Measurements from ENCODE around the gene GPX4. TPM values are rescaled to one million over a fixed set of nuclear protein-coding genes. Genes with fewer than 3 reads are reported as not detected.

The GPX4 gene
- total and polyA plus RNA-seq, 9 of the 15 experiments (the other 6 are each of a cell fraction or from before 2014, with no cell fraction given) = 61.4 to 661 (median 349) TPM

DNA sequence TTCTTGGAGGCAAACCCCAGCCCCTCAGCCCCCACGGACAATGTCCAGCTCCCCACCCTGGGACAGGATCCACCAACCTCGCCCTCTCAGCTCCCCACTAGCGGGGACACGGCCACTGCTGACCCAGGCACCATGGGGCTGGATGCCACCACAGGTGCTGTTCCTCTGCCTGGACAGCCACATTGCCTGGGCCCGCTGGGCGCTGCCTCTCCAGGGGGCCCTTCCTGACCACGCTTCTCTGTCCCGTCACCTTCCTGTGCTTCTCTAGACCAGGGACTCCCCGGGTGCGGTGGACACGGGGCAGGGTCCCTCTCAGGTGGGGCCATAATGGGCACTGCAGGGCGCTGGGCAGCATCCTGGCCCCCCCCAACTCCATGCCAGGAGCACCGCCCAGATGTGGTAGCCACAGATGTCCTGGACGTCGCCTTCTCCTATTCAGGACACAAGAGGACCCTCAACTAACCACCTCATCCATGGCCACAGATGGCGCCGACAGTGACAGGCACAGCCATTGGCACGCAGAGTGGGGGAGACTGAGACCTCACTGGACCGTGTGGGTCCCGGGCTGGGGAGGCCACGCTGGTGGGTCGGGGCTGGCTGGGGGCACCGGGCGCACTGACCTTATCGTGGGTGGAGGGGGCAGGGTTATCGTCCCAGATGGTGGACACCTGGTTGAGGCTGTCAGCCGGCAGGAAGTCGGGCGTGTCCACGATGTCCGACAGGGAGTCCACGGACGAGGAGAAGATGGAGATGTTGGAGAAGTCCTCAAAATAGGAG is 23.4 kb downstream of the GPX4 start (continued):
- TF ChIP-seq, protein P1, sequence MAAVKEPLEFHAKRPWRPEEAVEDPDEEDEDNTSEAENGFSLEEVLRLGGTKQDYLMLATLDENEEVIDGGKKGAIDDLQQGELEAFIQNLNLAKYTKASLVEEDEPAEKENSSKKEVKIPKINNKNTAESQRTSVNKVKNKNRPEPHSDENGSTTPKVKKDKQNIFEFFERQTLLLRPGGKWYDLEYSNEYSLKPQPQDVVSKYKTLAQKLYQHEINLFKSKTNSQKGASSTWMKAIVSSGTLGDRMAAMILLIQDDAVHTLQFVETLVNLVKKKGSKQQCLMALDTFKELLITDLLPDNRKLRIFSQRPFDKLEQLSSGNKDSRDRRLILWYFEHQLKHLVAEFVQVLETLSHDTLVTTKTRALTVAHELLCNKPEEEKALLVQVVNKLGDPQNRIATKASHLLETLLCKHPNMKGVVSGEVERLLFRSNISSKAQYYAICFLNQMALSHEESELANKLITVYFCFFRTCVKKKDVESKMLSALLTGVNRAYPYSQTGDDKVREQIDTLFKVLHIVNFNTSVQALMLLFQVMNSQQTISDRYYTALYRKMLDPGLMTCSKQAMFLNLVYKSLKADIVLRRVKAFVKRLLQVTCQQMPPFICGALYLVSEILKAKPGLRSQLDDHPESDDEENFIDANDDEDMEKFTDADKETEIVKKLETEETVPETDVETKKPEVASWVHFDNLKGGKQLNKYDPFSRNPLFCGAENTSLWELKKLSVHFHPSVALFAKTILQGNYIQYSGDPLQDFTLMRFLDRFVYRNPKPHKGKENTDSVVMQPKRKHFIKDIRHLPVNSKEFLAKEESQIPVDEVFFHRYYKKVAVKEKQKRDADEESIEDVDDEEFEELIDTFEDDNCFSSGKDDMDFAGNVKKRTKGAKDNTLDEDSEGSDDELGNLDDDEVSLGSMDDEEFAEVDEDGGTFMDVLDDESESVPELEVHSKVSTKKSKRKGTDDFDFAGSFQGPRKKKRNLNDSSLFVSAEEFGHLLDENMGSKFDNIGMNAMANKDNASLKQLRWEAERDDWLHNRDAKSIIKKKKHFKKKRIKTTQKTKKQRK (IDR thresholded peaks at IDR 0.05; ENCODE audit: borderline replicate concordance, low read depth, low read length) = no peak

DNA sequence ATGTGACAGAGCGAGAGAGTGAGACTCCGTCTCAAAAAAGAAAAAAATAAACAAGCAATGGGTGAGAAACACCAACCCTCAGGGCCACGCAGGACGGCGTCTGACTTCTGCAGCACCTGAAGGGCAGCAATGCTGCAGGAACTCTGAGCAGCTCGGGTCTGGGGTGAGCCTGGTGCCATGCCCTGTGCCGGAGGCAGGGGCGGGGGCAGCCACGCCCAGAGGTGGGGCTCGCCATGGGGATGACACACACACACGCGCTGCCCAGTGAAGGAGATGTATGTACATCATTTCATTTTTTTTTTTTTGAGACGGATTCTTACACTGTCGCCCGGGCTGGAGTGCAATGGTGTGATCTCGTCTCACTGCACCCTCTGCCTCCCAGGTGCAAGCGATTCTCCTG is 24.3 kb downstream of the GPX4 start:
- peaks cover 16% of the 10 kb centered on the region; the same call in 2 of the 3 replicates for H3K79me2 ChIP-seq (ENCODE audit: control insufficient read depth, insufficient read depth, low read length)
- H3K4me3 ChIP-seq = no peak overlapping the region
- ATAC-seq = no peak
- WGBS (ENCODE audit: insufficient coverage, low coverage, missing lambda C conversion rate) = 93% methylated on average over 14 of the region's 17 CpGs
- no peak overlapping the region for H3K27ac ChIP-seq (ENCODE audit: extremely low read depth, low read depth, low read length)
- H3K9me1 ChIP-seq (ENCODE audit: control insufficient read depth, insufficient read depth, low read length) = no peaks in the 10 kb centered on the region
- BruUV-seq (replicated peaks) = no TSS peak
- no peak for DNase-seq (ENCODE audit: extremely low read depth in 1 of 4, low spot score in 3 of 4)
- H4K20me1 ChIP-seq (replicated peaks; ENCODE audit: control insufficient read depth, insufficient read depth, low read length) = no peaks in the 10 kb centered on the region; the same call in 1 of the 2 replicates
- H3K4me1 ChIP-seq (replicated peaks in 1 of 2; ENCODE audit: control insufficient read depth in 2 of 2, insufficient read depth in 2 of 2, low read length in 2 of 2) = peaks cover 10 to 81% of the 10 kb centered on the region in 2 experiments
- H3K36me3 ChIP-seq (ENCODE audit: control insufficient read depth, insufficient read depth, low read length) = peaks cover 37% of the 10 kb centered on the region; the same call in 2 of the 3 replicates
- H2AFZ ChIP-seq (ENCODE audit: low read depth, low read length) = no peak overlapping the region
- FAIRE-seq = no peak
- intact Hi-C loops (cut with micrococcal nuclease) (no loop called here), in situ Hi-C loops (cut with MboI) (no loop called here)
- ChIA-PET POLR2A (no interaction called here), CTCF (ENCODE audit: low intra/inter-chr PET ratio) (no interaction called here)
- no peaks in the 10 kb centered on the region for H3K27me3 ChIP-seq (ENCODE audit: control insufficient read depth in 2 of 2, insufficient read depth in 2 of 2, low read length in 2 of 2)
- no peak overlapping the region for H3K4me2 ChIP-seq (ENCODE audit: insufficient read depth, low read length)
- no peak overlapping the region for H3K9ac ChIP-seq (ENCODE audit: insufficient read depth in 1 of 2, low read depth in 2 of 2, low read length in 2 of 2)
- H3K9me3 ChIP-seq (replicated peaks; ENCODE audit: control insufficient read depth, insufficient read depth, low read depth, low read length) = no peaks in the 10 kb centered on the region
- TF ChIP-seq RAD21 (CRISPR knock-in tag; conservative IDR thresholded peaks at IDR 0.05 in 1 of 2, IDR thresholded peaks at IDR 0.05 in 1 of 2) = no peak
- TF ChIP-seq, protein P2, sequence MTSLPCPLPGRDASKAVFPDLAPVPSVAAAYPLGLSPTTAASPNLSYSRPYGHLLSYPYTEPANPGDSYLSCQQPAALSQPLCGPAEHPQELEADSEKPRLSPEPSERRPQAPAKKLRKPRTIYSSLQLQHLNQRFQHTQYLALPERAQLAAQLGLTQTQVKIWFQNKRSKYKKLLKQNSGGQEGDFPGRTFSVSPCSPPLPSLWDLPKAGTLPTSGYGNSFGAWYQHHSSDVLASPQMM (CRISPR knock-in tag; IDR thresholded peaks at IDR 0.05) = no peak
- TF ChIP-seq, protein P3, sequence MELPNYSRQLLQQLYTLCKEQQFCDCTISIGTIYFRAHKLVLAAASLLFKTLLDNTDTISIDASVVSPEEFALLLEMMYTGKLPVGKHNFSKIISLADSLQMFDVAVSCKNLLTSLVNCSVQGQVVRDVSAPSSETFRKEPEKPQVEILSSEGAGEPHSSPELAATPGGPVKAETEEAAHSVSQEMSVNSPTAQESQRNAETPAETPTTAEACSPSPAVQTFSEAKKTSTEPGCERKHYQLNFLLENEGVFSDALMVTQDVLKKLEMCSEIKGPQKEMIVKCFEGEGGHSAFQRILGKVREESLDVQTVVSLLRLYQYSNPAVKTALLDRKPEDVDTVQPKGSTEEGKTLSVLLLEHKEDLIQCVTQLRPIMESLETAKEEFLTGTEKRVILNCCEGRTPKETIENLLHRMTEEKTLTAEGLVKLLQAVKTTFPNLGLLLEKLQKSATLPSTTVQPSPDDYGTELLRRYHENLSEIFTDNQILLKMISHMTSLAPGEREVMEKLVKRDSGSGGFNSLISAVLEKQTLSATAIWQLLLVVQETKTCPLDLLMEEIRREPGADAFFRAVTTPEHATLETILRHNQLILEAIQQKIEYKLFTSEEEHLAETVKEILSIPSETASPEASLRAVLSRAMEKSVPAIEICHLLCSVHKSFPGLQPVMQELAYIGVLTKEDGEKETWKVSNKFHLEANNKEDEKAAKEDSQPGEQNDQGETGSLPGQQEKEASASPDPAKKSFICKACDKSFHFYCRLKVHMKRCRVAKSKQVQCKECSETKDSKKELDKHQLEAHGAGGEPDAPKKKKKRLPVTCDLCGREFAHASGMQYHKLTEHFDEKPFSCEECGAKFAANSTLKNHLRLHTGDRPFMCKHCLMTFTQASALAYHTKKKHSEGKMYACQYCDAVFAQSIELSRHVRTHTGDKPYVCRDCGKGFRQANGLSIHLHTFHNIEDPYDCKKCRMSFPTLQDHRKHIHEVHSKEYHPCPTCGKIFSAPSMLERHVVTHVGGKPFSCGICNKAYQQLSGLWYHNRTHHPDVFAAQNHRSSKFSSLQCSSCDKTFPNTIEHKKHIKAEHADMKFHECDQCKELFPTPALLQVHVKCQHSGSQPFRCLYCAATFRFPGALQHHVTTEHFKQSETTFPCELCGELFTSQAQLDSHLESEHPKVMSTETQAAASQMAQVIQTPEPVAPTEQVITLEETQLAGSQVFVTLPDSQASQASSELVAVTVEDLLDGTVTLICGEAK (IDR thresholded peaks at IDR 0.05) = no peak
- TF ChIP-seq, protein P3 (CRISPR knock-in tag; IDR thresholded peaks at IDR 0.05) = no peak
